Karpas-422 (cell line): ENCODE measurements around the gene PDE8A. TPM values are rescaled to one million over a fixed set of nuclear protein-coding genes. Genes with fewer than 3 reads are reported as not detected.

Source experiments
- DNase-seq: peaks from one replicate; pipeline ENCODE4 v3.0.0-alpha.2; 2015
- H2AFZ ChIP-seq: fragments of 200-600 bp; sonication (generic); 2 replicates; pipeline ENCODE4 v1.6.1; 2014; ENCODE audit warnings: antibody characterized with exemption, low read length, mixed read lengths
- H3K27ac ChIP-seq: fragments of 200-600 bp; sonication (generic); 2 replicates; pipeline ENCODE4 v1.5.1; 2014; ENCODE audit warnings: mild to moderate bottlenecking, low read length, moderate library complexity
- H3K27me3 ChIP-seq: fragments of 200-600 bp; sonication (generic); 2 replicates; pipeline ENCODE4 v1.6.1; 2014; ENCODE audit warnings: low read length, mixed read lengths
- H3K36me3 ChIP-seq: fragments of 200-600 bp; sonication (generic); 2 replicates; pipeline ENCODE4 v1.6.1; 2014; ENCODE audit warnings: low read length, mixed read lengths; ENCODE audit not compliant: insufficient read depth
- H3K4me1 ChIP-seq: fragments of 200-600 bp; sonication (generic); 2 replicates; pipeline ENCODE4 v1.6.1; 2014; ENCODE audit warnings: mild to moderate bottlenecking, low read length, mixed read lengths
- H3K4me2 ChIP-seq: fragments of 200-600 bp; sonication (generic); 2 replicates; pipeline ENCODE4 v1.6.1; 2014; ENCODE audit warnings: low read length, low read depth, mild to moderate bottlenecking; ENCODE audit not compliant: poor library complexity, severe bottlenecking
- H3K4me3 ChIP-seq: fragments of 200-600 bp; sonication (generic); 2 replicates; pipeline ENCODE4 v1.5.1; 2014; ENCODE audit warnings: mild to moderate bottlenecking, antibody characterized with exemption, low read length, mixed read lengths
- H3K79me2 ChIP-seq: fragments of 200-600 bp; sonication (generic); 2 replicates; pipeline ENCODE4 v1.6.1; 2014; ENCODE audit warnings: mild to moderate bottlenecking, low read length, mixed read lengths
- H3K9ac ChIP-seq: fragments of 200-600 bp; sonication (generic); 2 replicates; pipeline ENCODE4 v1.6.0; 2014; ENCODE audit warnings: low read length
- H3K9me2 ChIP-seq: fragments of 200-600 bp; sonication (generic), shearing (Covaris generic); replicated peaks from 2 replicates; pipeline ENCODE4 v1.6.0; 2014; ENCODE audit warnings: mild to moderate bottlenecking, low read length, moderate library complexity; ENCODE audit not compliant: insufficient read depth
- H3K9me3 ChIP-seq: fragments of 300-700, 200-600 bp; sonication (generic); 2 replicates; pipeline ENCODE4 v1.6.1; 2014; ENCODE audit warnings: low read length, mixed read lengths
- H4K20me1 ChIP-seq: fragments of 200-600 bp; sonication (generic); 2 replicates; pipeline ENCODE4 v1.6.1; 2014; ENCODE audit warnings: mild to moderate bottlenecking, antibody characterized with exemption, low read length, low read depth; ENCODE audit not compliant: insufficient read depth
- total RNA-seq: library from RNA; depleted of rRNA; stranded (reverse); fragments of >200 nt; shearing (Covaris generic); gene quantifications from 2 replicates; pipeline ENCODE4 v1.2.3, GENCODE V29; 2014; ENCODE audit warnings: low replicate concordance

The PDE8A gene
- total RNA-seq, 1 experiment from 2014 or later = 3.4 TPM

GRCh38 chr15:85129881-85130280, 148.2 kb downstream of the PDE8A start:
- Histone ChIP-seq H3K79me2 (no peaks in the 10 kb centered on the region), H3K4me1 (no peaks in the 10 kb centered on the region), H3K4me2 (no peak overlapping the region), H4K20me1 (no peaks in the 10 kb centered on the region), H3K9ac (no peak overlapping the region), H2AFZ (no peak overlapping the region), H3K9me2 (no peaks in the 10 kb centered on the region), H3K36me3 (no peaks in the 10 kb centered on the region), H3K9me3 (no peaks in the 10 kb centered on the region), H3K27ac (no peak overlapping the region), H3K27me3 (no peaks in the 10 kb centered on the region), H3K4me3 (no peak overlapping the region)
- DNase-seq = no peak

- Histone ChIP-seq H2AFZ (no peak overlapping the region), H3K27ac (no peak overlapping the region), H3K27me3 (no peaks in the 10 kb centered on the region), H4K20me1 (no peaks in the 10 kb centered on the region), H3K4me2 (no peak overlapping the region), H3K9me3 (no peaks in the 10 kb centered on the region), H3K9me2 (no peaks in the 10 kb centered on the region), H3K4me3 (no peak overlapping the region), H3K79me2 (no peaks in the 10 kb centered on the region), H3K36me3 (no peaks in the 10 kb centered on the region), H3K4me1 (no peaks in the 10 kb centered on the region), H3K9ac (no peak overlapping the region)
- DNase-seq = no peak
Measured at GRCh38 chr15:85131915-85132314, 150.3 kb downstream of the PDE8A start.

GRCh38 chr15:85133709-85134108, 152.1 kb downstream of the PDE8A start:
- no peaks in the 10 kb centered on the region for H3K9me2 ChIP-seq
- H3K79me2 ChIP-seq = no peaks in the 10 kb centered on the region
- H3K27me3 ChIP-seq = no peaks in the 10 kb centered on the region
- no peak overlapping the region for H3K27ac ChIP-seq
- no peak overlapping the region for H3K9ac ChIP-seq
- H3K4me3 ChIP-seq = no peak overlapping the region
- H4K20me1 ChIP-seq = no peaks in the 10 kb centered on the region
- DNase-seq = no peak
- no peak overlapping the region for H2AFZ ChIP-seq
- H3K4me1 ChIP-seq = no peaks in the 10 kb centered on the region
- H3K4me2 ChIP-seq = no peak overlapping the region
- no peaks in the 10 kb centered on the region for H3K9me3 ChIP-seq
- H3K36me3 ChIP-seq = no peaks in the 10 kb centered on the region

GRCh38 chr15:85137489-85138168, 156.0 kb downstream of the PDE8A start:
- H3K36me3 ChIP-seq = no peaks in the 10 kb centered on the region
- no peaks in the 10 kb centered on the region for H4K20me1 ChIP-seq
- H3K79me2 ChIP-seq = no peaks in the 10 kb centered on the region
- no peaks in the 10 kb centered on the region for H3K9me3 ChIP-seq
- H3K9me2 ChIP-seq = no peaks in the 10 kb centered on the region
- no peak overlapping the region for H3K9ac ChIP-seq
- no peak overlapping the region for H3K4me3 ChIP-seq
- no peak for DNase-seq
- no peak overlapping the region for H3K4me2 ChIP-seq
- H3K4me1 ChIP-seq = no peaks in the 10 kb centered on the region
- no peaks in the 10 kb centered on the region for H3K27me3 ChIP-seq
- H3K27ac ChIP-seq = no peak overlapping the region
- H2AFZ ChIP-seq = no peak overlapping the region

GRCh38 chr15:85139391-85139790, 157.7 kb downstream of the PDE8A start:
- Histone ChIP-seq H3K4me3 (no peak overlapping the region), H3K4me2 (no peak overlapping the region), H3K27me3 (no peaks in the 10 kb centered on the region), H2AFZ (no peak overlapping the region), H4K20me1 (no peaks in the 10 kb centered on the region), H3K9me2 (no peaks in the 10 kb centered on the region), H3K9ac (no peak overlapping the region), H3K9me3 (no peaks in the 10 kb centered on the region), H3K27ac (no peak overlapping the region), H3K79me2 (no peaks in the 10 kb centered on the region), H3K4me1 (no peaks in the 10 kb centered on the region), H3K36me3 (no peaks in the 10 kb centered on the region)
- no peak for DNase-seq

GRCh38 chr15:85141726-85142125, 160.1 kb downstream of the PDE8A start:
- no peaks in the 10 kb centered on the region for H3K36me3 ChIP-seq
- no peak for DNase-seq
- H4K20me1 ChIP-seq = no peaks in the 10 kb centered on the region
- no peaks in the 10 kb centered on the region for H3K4me1 ChIP-seq
- no peak overlapping the region for H2AFZ ChIP-seq
- H3K9ac ChIP-seq = no peak overlapping the region
- no peaks in the 10 kb centered on the region for H3K9me2 ChIP-seq
- H3K9me3 ChIP-seq = no peaks in the 10 kb centered on the region
- no peak overlapping the region for H3K27ac ChIP-seq
- H3K4me3 ChIP-seq = no peak overlapping the region
- no peaks in the 10 kb centered on the region for H3K79me2 ChIP-seq
- H3K4me2 ChIP-seq = no peak overlapping the region
- no peaks in the 10 kb centered on the region for H3K27me3 ChIP-seq

- no peak overlapping the region for H3K9ac ChIP-seq
- no peak for DNase-seq
- H2AFZ ChIP-seq = no peak overlapping the region
- H3K4me1 ChIP-seq = no peaks in the 10 kb centered on the region
- H3K9me3 ChIP-seq = no peaks in the 10 kb centered on the region
- H3K27ac ChIP-seq = no peak overlapping the region
- no peak overlapping the region for H3K4me3 ChIP-seq
- H3K36me3 ChIP-seq = no peaks in the 10 kb centered on the region
- H4K20me1 ChIP-seq = no peaks in the 10 kb centered on the region
- no peak overlapping the region for H3K4me2 ChIP-seq
- no peaks in the 10 kb centered on the region for H3K27me3 ChIP-seq
- no peaks in the 10 kb centered on the region for H3K9me2 ChIP-seq
- H3K79me2 ChIP-seq = no peaks in the 10 kb centered on the region
Measured at GRCh38 chr15:85142312-85142711, 160.7 kb downstream of the PDE8A start.

- no peak overlapping the region for H3K27ac ChIP-seq
- no peaks in the 10 kb centered on the region for H3K9me3 ChIP-seq
- no peaks in the 10 kb centered on the region for H3K79me2 ChIP-seq
Measured at GRCh38 chr15:85149465-85150129, 167.9 kb downstream of the PDE8A start.

More at GRCh38 chr15:85149465-85150129, 167.9 kb downstream of the PDE8A start:
- no peaks in the 10 kb centered on the region for H3K27me3 ChIP-seq
- no peaks in the 10 kb centered on the region for H4K20me1 ChIP-seq
- no peak overlapping the region for H3K4me3 ChIP-seq
- no peak overlapping the region for H2AFZ ChIP-seq
- no peaks in the 10 kb centered on the region for H3K4me1 ChIP-seq
- no peaks in the 10 kb centered on the region for H3K9me2 ChIP-seq
- H3K4me2 ChIP-seq = no peak overlapping the region
- DNase-seq = no peak
- no peak overlapping the region for H3K9ac ChIP-seq
- H3K36me3 ChIP-seq = no peaks in the 10 kb centered on the region
